ENCODE measurements around the gene RALA.
"Not testable (repeated sequence)": the region's sequence is repeated elsewhere in the genome, so short reads cannot be mapped to it uniquely, and the experiment has no call there.

RALA gene

GRCh38 chr7:39681887-39682441 lies 58.6 kb downstream of the RALA start:
- FAIRE-seq (no peak), DNase-seq (ENCODE audit: low spot score) (no peak)

- FAIRE-seq: no peak
- no peak for DNase-seq (ENCODE audit: low spot score)
These were observed 60.0 kb downstream of the RALA start for GRCh38 chr7:39683216-39683845.

GRCh38 chr7:39686261-39686924 lies 63.0 kb downstream of the RALA start:
- FAIRE-seq (no peak), DNase-seq (ENCODE audit: low spot score) (no peak)

- no peak for DNase-seq (ENCODE audit: low spot score)
- FAIRE-seq: no peak
These were observed 65.5 kb downstream of the RALA start for GRCh38 chr7:39688611-39689480.

- no peak for FAIRE-seq
- no peak for DNase-seq (ENCODE audit: low spot score)
These were observed 68.4 kb downstream of the RALA start for GRCh38 chr7:39691821-39692220.

- not testable (repeated sequence) for DNase-seq (ENCODE audit: low spot score); FAIRE-seq
These were observed 69.7 kb downstream of the RALA start for GRCh38 chr7:39693086-39693485.

GRCh38 chr7:39693812-39694211 lies 70.4 kb downstream of the RALA start:
- DNase-seq (ENCODE audit: low spot score) (no peak), FAIRE-seq (no peak)

- no peak for DNase-seq (ENCODE audit: low spot score)
These were observed 72.6 kb downstream of the RALA start for GRCh38 chr7:39695852-39696586.

GRCh38 chr7:39696631-39697030 lies 73.3 kb downstream of the RALA start:
- DNase-seq (ENCODE audit: low spot score): no peak
- FAIRE-seq: no peak

More at GRCh38 chr7:39695852-39696586, 72.6 kb downstream of the RALA start:
- no peak for FAIRE-seq

GRCh38 chr7:39697483-39697882 lies 74.1 kb downstream of the RALA start:
- DNase-seq (ENCODE audit: low spot score): no peak
- no peak for FAIRE-seq

GRCh38 chr7:39700165-39700564 lies 76.8 kb downstream of the RALA start:
- FAIRE-seq (no peak), DNase-seq (ENCODE audit: low spot score) (no peak)

GRCh38 chr7:39700932-39701331 lies 77.6 kb downstream of the RALA start:
- DNase-seq (ENCODE audit: low spot score) (no peak), FAIRE-seq (no peak)

GRCh38 chr7:39702133-39702532 lies 78.8 kb downstream of the RALA start:
- no peak for FAIRE-seq
- no peak for DNase-seq (ENCODE audit: low spot score)

GRCh38 chr7:39703144-39703543 lies 79.8 kb downstream of the RALA start:
- DNase-seq (ENCODE audit: low spot score) (no peak), FAIRE-seq (no peak)

GRCh38 chr7:39709029-39709428 lies 85.7 kb downstream of the RALA start:
- no peak for FAIRE-seq
- DNase-seq (ENCODE audit: low spot score): no peak

- no peak for DNase-seq (ENCODE audit: low spot score)
- no peak for FAIRE-seq
These were observed 86.5 kb downstream of the RALA start for GRCh38 chr7:39709768-39710311.

- FAIRE-seq (no peak), DNase-seq (ENCODE audit: low spot score) (no peak)
These were observed 89.4 kb downstream of the RALA start for GRCh38 chr7:39712751-39713150.

- FAIRE-seq: no peak
- DNase-seq (ENCODE audit: low spot score): no peak
These were observed 91.2 kb downstream of the RALA start for GRCh38 chr7:39714447-39715091.

- DNase-seq (ENCODE audit: low spot score): no peak
- no peak for FAIRE-seq
These were observed 97.2 kb downstream of the RALA start for GRCh38 chr7:39720586-39720985.

- FAIRE-seq (no peak), DNase-seq (ENCODE audit: low spot score) (no peak)
These were observed 98.0 kb downstream of the RALA start for GRCh38 chr7:39721345-39721744.

Data from RCC 7860 (cell line).